HG03060 (cell line): Measurements from ENCODE around the gene COL7A1.
"Not testable (repeated sequence)": the region's sequence is repeated elsewhere in the genome, so short reads cannot be mapped to it uniquely, and the experiment has no call there.

Experiments
- ATAC-seq: cut with Tn5 transposase; IDR thresholded peaks from one replicate; pipeline ENCODE4 v1.9.1; 2021; ENCODE audit warnings: low read depth, moderate number of reproducible peaks; ENCODE audit not compliant: unreplicated experiment

COL7A1 gene

DNA sequence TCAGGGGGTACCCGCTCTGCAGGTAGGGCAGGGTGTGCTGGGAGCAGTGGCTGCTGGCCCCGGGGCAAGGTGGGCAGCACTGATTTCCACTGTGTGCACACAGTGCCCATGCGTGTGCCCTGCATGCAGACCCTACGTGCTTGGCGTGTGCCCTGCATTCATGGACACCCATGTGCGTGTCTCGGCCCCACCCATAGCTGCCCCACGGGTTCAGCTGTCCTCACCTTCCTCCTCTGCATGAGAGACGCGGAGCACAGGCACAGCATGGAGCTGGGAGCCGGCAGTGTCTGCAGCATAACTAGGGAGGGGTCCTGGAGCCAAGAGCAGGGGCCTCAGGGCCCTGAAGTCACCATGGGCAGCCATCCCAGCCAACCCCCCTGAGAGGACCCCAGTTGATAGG lies 29.9 kb downstream of the COL7A1 start:
- no peak for ATAC-seq

DNA sequence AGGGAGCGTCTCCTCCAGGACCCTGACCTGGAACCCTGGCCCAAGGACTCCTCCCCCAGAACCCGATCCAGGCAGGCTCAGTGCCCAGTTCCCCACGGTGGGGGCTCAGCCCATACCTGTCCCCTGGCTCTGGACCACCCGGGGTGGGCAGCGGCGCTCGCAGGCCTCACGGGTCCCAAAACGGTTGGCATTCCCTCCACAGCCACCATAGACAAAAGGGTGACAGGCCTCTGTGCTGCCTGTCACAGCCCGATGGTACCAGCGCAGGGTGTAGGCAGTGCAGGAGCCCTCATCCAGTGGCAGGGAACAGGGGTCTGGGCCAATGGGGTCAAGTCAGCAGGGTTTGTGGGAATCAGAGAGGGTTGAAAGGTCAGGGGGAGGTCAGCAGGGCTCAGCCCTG lies 30.5 kb downstream of the COL7A1 start:
- no peak for ATAC-seq

GRCh38 chr3:48564022-48564421 lies 31.1 kb downstream of the COL7A1 start:
- no peak for ATAC-seq

DNA sequence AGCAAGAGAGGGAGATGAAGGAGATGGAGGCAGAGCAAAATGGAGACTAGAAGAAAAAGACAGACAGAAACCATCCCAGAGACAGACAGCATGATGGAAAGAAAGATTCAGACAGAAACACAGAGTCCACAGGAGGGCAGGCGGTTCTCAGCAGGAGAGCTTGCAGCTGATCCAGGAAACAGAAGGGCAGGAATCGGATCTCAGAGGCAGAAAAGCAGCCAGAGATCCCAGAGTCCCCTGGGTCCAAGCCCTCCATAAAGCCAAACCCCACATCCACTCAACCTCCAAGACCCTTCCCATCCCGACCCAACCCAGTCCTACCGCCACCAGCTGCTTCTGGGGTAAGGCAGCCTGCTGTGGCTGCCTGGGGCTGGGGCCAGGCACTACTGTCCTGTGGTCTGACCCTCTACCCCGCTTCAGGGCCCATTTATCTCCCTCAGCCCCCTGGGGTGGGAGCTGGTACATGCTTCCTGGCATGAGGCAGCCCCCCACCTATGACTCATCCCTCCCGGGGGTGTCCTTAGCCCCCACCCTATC lies 31.7 kb downstream of the COL7A1 start, which contains the start of gene UCN2:
Gene UCN2, minus strand, starts transcription at position 400 of the 537 bp plus-strand sequence. CDS start 657 bp downstream, outside the sequence.
- ATAC-seq: no peak

DNA sequence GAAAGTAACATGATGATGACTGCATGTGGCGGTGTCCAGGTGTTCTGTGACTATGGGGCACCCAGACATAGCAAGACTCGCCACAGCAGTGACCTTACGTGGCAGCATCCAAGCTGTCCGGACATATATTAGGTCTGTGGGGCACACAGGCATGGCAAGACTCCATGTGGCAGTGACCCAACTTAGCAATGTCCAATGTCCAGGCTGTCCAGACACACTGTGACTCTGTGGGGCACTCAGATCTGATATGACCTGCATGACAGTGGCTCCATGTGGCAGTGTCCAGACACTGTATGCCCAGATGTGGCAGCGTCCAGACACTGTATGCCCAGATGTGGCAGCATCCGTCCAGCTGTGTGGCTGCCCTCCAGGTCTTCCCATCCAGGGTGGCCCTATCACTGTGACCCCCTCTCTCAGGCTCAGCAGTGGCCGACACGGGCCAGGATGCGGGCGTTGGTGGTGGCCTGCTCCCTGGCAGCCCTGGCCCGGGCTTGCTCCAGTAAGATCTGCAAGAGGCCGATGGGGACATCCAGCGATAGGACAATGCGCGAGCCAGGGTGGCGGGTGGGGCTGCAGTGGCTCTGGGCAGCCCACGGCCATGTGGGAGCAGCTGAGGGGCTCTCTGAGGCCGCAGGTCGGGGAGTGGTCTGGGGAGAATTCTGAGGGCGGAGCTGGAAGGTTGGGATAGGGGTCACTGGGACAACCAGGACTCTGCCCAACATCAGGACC lies 32.6 kb downstream of the COL7A1 start:
- ATAC-seq: no peak

GRCh38 chr3:48561045-48561736 lies 33.9 kb downstream of the COL7A1 start:
- no peak for ATAC-seq

DNA sequence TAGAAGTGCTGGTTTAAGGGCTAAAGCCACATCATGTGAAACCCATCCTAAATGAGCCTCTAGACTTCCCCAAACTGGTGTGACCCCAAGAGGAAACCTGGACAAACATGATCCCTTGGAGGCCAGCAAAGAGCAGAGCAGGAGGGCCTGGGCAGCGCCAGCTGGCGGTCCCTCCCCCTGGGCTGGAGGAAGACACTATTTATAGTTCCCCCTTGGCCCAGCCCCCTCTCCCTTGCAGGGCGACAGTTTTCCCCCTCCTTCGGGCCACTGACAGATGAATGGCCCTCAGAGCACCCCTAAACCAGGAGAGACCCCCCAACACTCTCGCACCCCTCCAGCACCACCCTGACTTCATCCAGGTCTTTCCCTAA lies 34.5 kb downstream of the COL7A1 start:
- no peak for ATAC-seq

GRCh38 chr3:48558493-48559134 lies 36.5 kb downstream of the COL7A1 start:
- no peak for ATAC-seq

- ATAC-seq: peak; percentile 74
Observed at GRCh38 chr3:48556796-48557626, 38.1 kb downstream of the COL7A1 start, which contains the start of gene PFKFB4. Gene PFKFB4 (minus strand): TSS chr3:48556803. CDS start chr3:48556777, 26 bp downstream.

GRCh38 chr3:48555949-48556795 lies 39.0 kb downstream of the COL7A1 start:
- no peak for ATAC-seq

GRCh38 chr3:48555231-48555948 lies 39.7 kb downstream of the COL7A1 start:
- ATAC-seq: no peak

- no peak for ATAC-seq
Observed at GRCh38 chr3:48553886-48554845, 41.0 kb downstream of the COL7A1 start.

- ATAC-seq: no peak
Observed at GRCh38 chr3:48553361-48553760, 41.8 kb downstream of the COL7A1 start.

- ATAC-seq: no peak
Observed at GRCh38 chr3:48552111-48552951, 42.8 kb downstream of the COL7A1 start.

GRCh38 chr3:48551651-48552050 lies 43.5 kb downstream of the COL7A1 start:
- not testable (repeated sequence) for ATAC-seq

DNA sequence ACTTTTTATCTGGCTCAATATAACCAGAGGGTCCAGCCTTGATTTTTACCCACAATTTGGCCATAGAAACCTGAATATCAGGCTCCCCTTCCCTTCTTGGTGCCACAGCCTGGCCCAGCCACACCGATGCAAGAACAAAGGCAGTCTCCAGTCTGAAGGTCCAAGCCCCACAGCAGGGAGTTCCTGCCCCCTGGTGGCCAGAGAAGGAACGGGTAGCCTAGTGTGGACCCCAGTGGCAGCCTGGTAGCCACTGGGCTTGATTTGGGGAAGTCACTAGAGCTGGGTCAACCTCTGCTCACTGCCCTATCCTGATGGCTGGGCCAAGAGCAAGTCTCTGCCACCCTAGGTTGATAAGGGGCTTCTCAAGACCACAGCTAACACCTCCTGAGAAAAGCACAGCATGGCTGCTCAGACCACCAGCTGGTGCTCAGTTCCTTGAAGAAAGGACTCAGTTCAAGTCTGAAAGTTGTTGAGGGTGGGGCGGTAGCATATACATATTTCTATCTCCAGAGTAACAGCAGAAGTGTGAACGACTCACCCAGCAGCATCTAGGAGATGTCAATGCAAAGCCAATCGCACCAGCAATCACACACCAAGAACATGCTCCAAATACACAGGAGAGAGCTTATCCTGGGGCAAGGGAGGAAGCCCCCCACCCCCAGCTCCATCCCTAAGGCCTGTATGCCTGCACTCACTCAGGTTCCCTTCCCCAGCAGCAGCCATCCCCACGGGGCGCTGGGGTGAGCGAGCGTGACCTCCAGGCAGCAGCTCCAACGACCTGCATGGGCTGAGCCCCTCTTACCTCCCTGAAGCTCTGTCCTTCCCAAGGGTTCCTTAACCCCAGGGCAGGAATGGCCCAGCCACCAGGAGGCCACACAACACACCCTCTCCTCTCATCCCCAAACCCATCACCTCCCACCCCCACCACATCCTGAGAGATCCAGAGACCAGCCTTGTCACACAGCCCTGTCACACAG lies 46.1 kb downstream of the COL7A1 start:
- ATAC-seq: no peak
